K562 (cell line): ENCODE results near the gene CPVL. TPM values are rescaled to one million over a fixed set of nuclear protein-coding genes. Genes with fewer than 3 reads are reported as not detected.

Experiments
- ATAC-seq: fragments of 200-7000 bp; cut with Tn5 transposase; 3 replicates; pipeline ENCODE4 v1.9.1; 2020; ENCODE audit warnings: moderate library complexity
- BruUV-seq: library from RNA; stranded (reverse); fragments of 400-500 nt; replicated peaks from 2 replicates; lab custom pipeline; 2021; lab: Mats Ljungman, UMichigan
- CTCF ChIA-PET: fragments of 300-600 bp; formaldehyde crosslinking; extraction: SDS; loops from one replicate; lab custom pipeline; 2021; ENCODE audit warnings: low intra/inter-chr PET ratio; lab: Yijun Ruan, JAX
- POLR2A ChIA-PET: fragments of 300-600, 350-650 bp; sonication (Branson Sonifier 250); formaldehyde crosslinking; extraction: SDS; loops from one replicate; lab custom pipeline; 2021; ENCODE audit warnings: antibody characterized with exemption, inconsistent platforms; lab: Yijun Ruan, JAX
- DNase-seq, 4 experiments: peaks; one replicate each; pipeline versions ENCODE4 v3.0.0 to v3.0.0-alpha.2; 2011 to 2018; ENCODE audit warnings: low spot score in 3 of 4, mixed read lengths in 3 of 4; ENCODE audit errors: extremely low read depth in 1 of 4
- FAIRE-seq: peaks from 2 replicates; lab custom pipeline; 2011; peaks lifted over from hg19 to GRCh38; lab: Jason Lieb, UNC
- H2AFZ ChIP-seq: 2 replicates; pipeline ENCODE4 v1.6.0; 2011; ENCODE audit warnings: low read depth, low read length, control low read depth, inconsistent platforms
- H3K27ac ChIP-seq: fragments of 200-600 bp; 3 replicates; pipeline ENCODE4 v1.8.0; 2011; ENCODE audit warnings: low read depth, mild to moderate bottlenecking, control low read depth, inconsistent platforms, low read length, moderate library complexity, mixed read lengths; ENCODE audit errors: extremely low read depth
- H3K27me3 ChIP-seq, 2 experiments: fragments of 300-600 bp in 1 of 2; 2 replicates in 1 of 2; 3 replicates in 1 of 2; pipeline versions ENCODE4 v1.6.0 to v1.8.0; 2011; ENCODE audit warnings: inconsistent platforms in 2 of 2, low read length in 2 of 2, mild to moderate bottlenecking in 1 of 2, mixed read lengths in 1 of 2, moderate library complexity in 1 of 2; ENCODE audit not compliant: control insufficient read depth in 2 of 2, insufficient read depth in 2 of 2
- H3K36me3 ChIP-seq: fragments of 300-600 bp; 3 replicates; pipeline ENCODE4 v1.8.0; 2011; ENCODE audit warnings: mild to moderate bottlenecking, low read length, inconsistent platforms; ENCODE audit not compliant: control insufficient read depth, insufficient read depth
- H3K4me1 ChIP-seq, 2 experiments: fragments of 200-600 bp in 1 of 2; replicated peaks in 1 of 2; 2 replicates in 1 of 2; 3 replicates in 1 of 2; pipeline versions ENCODE4 v1.5.1 to v1.8.0; 2011; ENCODE audit warnings: inconsistent platforms in 2 of 2, low read length in 2 of 2, mild to moderate bottlenecking in 1 of 2, mixed read lengths in 1 of 2, moderate library complexity in 1 of 2; ENCODE audit not compliant: control insufficient read depth in 2 of 2, insufficient read depth in 2 of 2
- H3K4me2 ChIP-seq: 2 replicates; pipeline ENCODE4 v1.6.1; 2011; ENCODE audit warnings: low read length, control low read depth, inconsistent platforms, mixed read lengths; ENCODE audit not compliant: insufficient read depth
- H3K4me3 ChIP-seq: fragments of 200-600 bp; sonication (generic), shearing (Covaris generic); 2 replicates; pipeline ENCODE4 v1.5.1; 2016; ENCODE audit warnings: control low read depth, inconsistent platforms
- H3K79me2 ChIP-seq: fragments of 200-600 bp; 3 replicates; pipeline ENCODE4 v1.8.0; 2011; ENCODE audit warnings: low read length, inconsistent platforms; ENCODE audit not compliant: control insufficient read depth, insufficient read depth
- H3K9ac ChIP-seq, 2 experiments: 2 replicates each; pipeline versions ENCODE4 v1.6.0 to v1.6.1; 2011; ENCODE audit warnings: low read depth in 2 of 2, low read length in 2 of 2, control low read depth in 1 of 2, inconsistent platforms in 1 of 2, mild to moderate bottlenecking in 1 of 2, mixed read lengths in 1 of 2; ENCODE audit not compliant: insufficient read depth in 1 of 2
- H3K9me1 ChIP-seq: one replicate; pipeline ENCODE4 v1.6.0; 2011; ENCODE audit warnings: inconsistent platforms, mild to moderate bottlenecking, low read length, moderate library complexity; ENCODE audit not compliant: control insufficient read depth, insufficient read depth
- H3K9me3 ChIP-seq: replicated peaks from 2 replicates; pipeline ENCODE4 v1.5.1; 2011; ENCODE audit warnings: low read depth, low read length, inconsistent platforms; ENCODE audit not compliant: control insufficient read depth, insufficient read depth
- H4K20me1 ChIP-seq: replicated peaks from 2 replicates; pipeline ENCODE4 v1.6.1; 2011; ENCODE audit warnings: low read length, inconsistent platforms, mixed read lengths; ENCODE audit not compliant: control insufficient read depth, insufficient read depth
- CSDE1 ChIP-seq, 2 experiments: fragments of 450-650 bp; IDR thresholded peaks; 2 replicates each; pipeline ENCODE4 v1.6.1; 2016; ENCODE audit warnings: mild to moderate bottlenecking in 1 of 2
- POLR2A ChIP-seq: fragments of 450-650 bp; conservative IDR thresholded peaks from 2 replicates; pipeline ENCODE4 v1.6.1; 2016
- TSHZ1 ChIP-seq: fragments of 250-450 bp; sonication (Bioruptor Pico); IDR thresholded peaks from 2 replicates; pipeline ENCODE4 v1.4.0; 2020; ENCODE audit warnings: mild to moderate bottlenecking, moderate library complexity
- ZBTB43 ChIP-seq: sonication (generic); formaldehyde crosslinking; IDR thresholded peaks from 2 replicates; pipeline ENCODE4 v1.8.0; 2023; ENCODE audit warnings: mild to moderate bottlenecking, missing genetic modification reagents
- WGBS: fragments of 100-300 bp; shearing (Covaris generic); methylation state at CpG from one replicate; pipeline ENCODE4 v1.1.6; 2016; ENCODE audit warnings: low coverage, mixed read lengths; ENCODE audit not compliant: insufficient coverage; ENCODE audit errors: missing lambda C conversion rate; 5-methylcytosine and 5-hydroxymethylcytosine counted together
- in situ Hi-C: fragments of 300-500 bp; cut with MboI; formaldehyde crosslinking; loops from 4 replicates; pipeline ENCODE4 v1.15.0; 2018; ENCODE audit warnings: inconsistent platforms, mixed read lengths
- intact Hi-C: fragments of 100-400 bp; cut with micrococcal nuclease; formaldehyde crosslinking; loops from 2 replicates; pipeline ENCODE4 v1.14.2; 2022
- polyA plus RNA-seq, 8 experiments: library from polyadenylated mRNA; depleted of rRNA in 4 of 8; stranded (reverse) in 5 of 8; unstranded in 3 of 8; fragments of >200 nt; fragmentation: Nextera tagmentation in 2 of 8; fragmentation: Illumina TruSeq in 1 of 8; extraction: Ambion mirVana in 2 of 8; extraction: Trizol in 1 of 8; gene quantifications; 2 replicates each; pipeline versions ENCODE4 v1.2.1 to v1.2.3, GENCODE V29; 2011 to 2014; ENCODE audit warnings: inconsistent platforms in 1 of 8, missing spikeins in 1 of 8
- total RNA-seq, 7 experiments: library from RNA; depleted of rRNA in 6 of 7; stranded (reverse); fragments of >200 nt in 6 of 7; fragmentation: Illumina TruSeq in 2 of 7; extraction: Trizol in 2 of 7; gene quantifications; 2 replicates each; pipeline versions ENCODE4 v1.2.1 to v1.2.3, GENCODE V29; 2011 to 2021; ENCODE audit warnings: low replicate concordance in 1 of 7

CPVL gene
- total and polyA plus RNA-seq, 9 of the 15 experiments (the other 6 are each of a cell fraction or from before 2014, with no cell fraction given), result 0.89 to 2.4 (median 1.5) TPM

- H3K36me3 ChIP-seq, result no peaks in the 10 kb centered on the region
- intact Hi-C loops, result no loop called here
- 9% methylated on average over 5 of the region's 5 CpGs for WGBS
- H3K9me3 ChIP-seq, result no peaks in the 10 kb centered on the region
- H2AFZ ChIP-seq, result no peak overlapping the region
- no TSS peak for BruUV-seq
- H3K4me2 ChIP-seq, result no peak overlapping the region
- no peaks in the 10 kb centered on the region for H3K79me2 ChIP-seq
- H3K27ac ChIP-seq, result no peak overlapping the region
- H4K20me1 ChIP-seq, result no peaks in the 10 kb centered on the region
- in situ Hi-C loops, result no loop called here
- no peak for ATAC-seq
- ChIA-PET POLR2A (no interaction called here), CTCF (no interaction called here)
- H3K4me1 ChIP-seq, result no peaks in the 10 kb centered on the region
- H3K9me1 ChIP-seq, result no peaks in the 10 kb centered on the region
- no peak overlapping the region for H3K9ac ChIP-seq
- no peak for DNase-seq
- no peak for FAIRE-seq
- TF ChIP-seq ZBTB43 (CRISPR knock-in tag), result no peak
- TF ChIP-seq POLR2A, result no peak
- TF ChIP-seq TSHZ1 (CRISPR knock-in tag), result no peak
- TF ChIP-seq CSDE1 (IDR thresholded peaks at IDR 0.05), result no peak
- no peaks in the 10 kb centered on the region; a peak in 1 of 5 replicates for H3K27me3 ChIP-seq
- no peak overlapping the region for H3K4me3 ChIP-seq
Measured at GRCh38 chr7:29122081-29122480, 24.3 kb downstream of the CPVL start.
